Body of pancreas (tissue), 4 donors: ENCODE data around the gene GRIN1.

Source experiments
- POLR2A ChIP-seq, 3 donors: fragments of 450-650 bp; IDR thresholded peaks; one replicate each; pipeline ENCODE4 v1.6.1; 2016; ENCODE audit warnings: antibody characterized with exemption in 3 of 3, mild to moderate bottlenecking in 2 of 3
- TF ChIP-seq, protein P1 (sequence below), 7 experiments: fragments of 450-650 bp in 4 of 7; fragments of 200-600 bp in 3 of 7; sonication (generic) in 3 of 7; IDR thresholded peaks; one replicate each; pipeline ENCODE4 v1.5.1; 2016 to 2019; ENCODE audit warnings: antibody characterized with exemption in 7 of 7

DNA sequence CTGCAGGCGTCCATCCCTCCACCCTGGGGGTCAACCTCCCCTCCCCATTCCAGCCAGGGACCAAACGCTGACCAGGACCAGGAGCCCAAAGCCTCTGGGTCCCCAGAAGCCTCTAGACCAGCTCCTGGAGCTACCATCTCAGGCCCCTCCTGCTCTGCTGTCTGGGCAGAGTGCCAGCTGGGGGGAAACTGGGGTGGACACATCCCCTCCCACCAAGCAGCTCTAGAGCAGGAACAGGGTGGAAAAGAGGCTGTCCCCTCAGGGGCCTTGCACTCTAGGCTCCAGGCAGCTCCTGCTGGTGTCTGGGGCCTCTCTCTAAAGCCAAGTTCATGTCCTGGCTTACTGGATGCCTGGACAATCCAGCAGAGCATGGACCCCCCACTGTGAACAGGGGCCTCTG lies 53.9 kb downstream of the GRIN1 start:
- TF ChIP-seq, protein P1, sequence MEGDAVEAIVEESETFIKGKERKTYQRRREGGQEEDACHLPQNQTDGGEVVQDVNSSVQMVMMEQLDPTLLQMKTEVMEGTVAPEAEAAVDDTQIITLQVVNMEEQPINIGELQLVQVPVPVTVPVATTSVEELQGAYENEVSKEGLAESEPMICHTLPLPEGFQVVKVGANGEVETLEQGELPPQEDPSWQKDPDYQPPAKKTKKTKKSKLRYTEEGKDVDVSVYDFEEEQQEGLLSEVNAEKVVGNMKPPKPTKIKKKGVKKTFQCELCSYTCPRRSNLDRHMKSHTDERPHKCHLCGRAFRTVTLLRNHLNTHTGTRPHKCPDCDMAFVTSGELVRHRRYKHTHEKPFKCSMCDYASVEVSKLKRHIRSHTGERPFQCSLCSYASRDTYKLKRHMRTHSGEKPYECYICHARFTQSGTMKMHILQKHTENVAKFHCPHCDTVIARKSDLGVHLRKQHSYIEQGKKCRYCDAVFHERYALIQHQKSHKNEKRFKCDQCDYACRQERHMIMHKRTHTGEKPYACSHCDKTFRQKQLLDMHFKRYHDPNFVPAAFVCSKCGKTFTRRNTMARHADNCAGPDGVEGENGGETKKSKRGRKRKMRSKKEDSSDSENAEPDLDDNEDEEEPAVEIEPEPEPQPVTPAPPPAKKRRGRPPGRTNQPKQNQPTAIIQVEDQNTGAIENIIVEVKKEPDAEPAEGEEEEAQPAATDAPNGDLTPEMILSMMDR (IDR thresholded peaks at IDR 0.05) = no peak
- no peak for TF ChIP-seq POLR2A (IDR thresholded peaks at IDR 0.05)
